Measurements from ENCODE around the gene ULBP2.
"Not testable (repeated sequence)": the region's sequence is repeated elsewhere in the genome, so short reads cannot be mapped to it uniquely, and the experiment has no call there.

The ULBP2 gene

GRCh38 chr6:149909701-149910470 lies 31.9 kb upstream of the ULBP2 start:
- no peak for DNase-seq

- no peak for DNase-seq
Observed at GRCh38 chr6:149910721-149911151, 31.1 kb upstream of the ULBP2 start.

- DNase-seq = not testable (repeated sequence)
Observed at GRCh38 chr6:149912680-149913079, 29.1 kb upstream of the ULBP2 start.

- DNase-seq = no peak
Observed at GRCh38 chr6:149913085-149913484, 28.7 kb upstream of the ULBP2 start.

- no peak for DNase-seq
Observed at GRCh38 chr6:149913540-149914240, 28.1 kb upstream of the ULBP2 start.

GRCh38 chr6:149915970-149916865 lies 25.6 kb upstream of the ULBP2 start:
- DNase-seq = no peak

- DNase-seq = no peak
Observed at GRCh38 chr6:149917679-149918078, 24.1 kb upstream of the ULBP2 start.

- no peak for DNase-seq
Observed at GRCh38 chr6:149918151-149918905, 23.5 kb upstream of the ULBP2 start.

- DNase-seq = not testable (repeated sequence)
Observed at GRCh38 chr6:149919126-149919833, 22.5 kb upstream of the ULBP2 start.

- DNase-seq = no peak
Observed at GRCh38 chr6:149919834-149920225, 22.0 kb upstream of the ULBP2 start.

- no peak for DNase-seq
Observed at GRCh38 chr6:149921361-149921760, 20.5 kb upstream of the ULBP2 start.

- not testable (repeated sequence) for DNase-seq
Observed at GRCh38 chr6:149922091-149922490, 19.7 kb upstream of the ULBP2 start.

GRCh38 chr6:149922642-149923326 lies 19.0 kb upstream of the ULBP2 start, which contains the start of gene RAET1G:
TSS of gene RAET1G (minus strand) at chr6:149923121. CDS start at chr6:149923010, 111 bp downstream.
- peak; percentile 82 to 92 for DNase-seq

GRCh38 chr6:149923327-149923986 lies 18.4 kb upstream of the ULBP2 start:
- DNase-seq = no peak

- DNase-seq = no peak
Observed at GRCh38 chr6:149924206-149924932, 17.4 kb upstream of the ULBP2 start.

GRCh38 chr6:149924933-149925252 lies 16.9 kb upstream of the ULBP2 start:
- no peak for DNase-seq

- peak; percentile 46 to 53 for DNase-seq
Observed at GRCh38 chr6:149925253-149925973, 16.4 kb upstream of the ULBP2 start.

GRCh38 chr6:149925974-149926777 lies 15.6 kb upstream of the ULBP2 start:
- DNase-seq = peak; percentile 84 to 88

Measured in NCI-H524 (cell line).